GM21526 (cell line): Measurements from ENCODE around the gene TFAP2E.

Experiments
- ATAC-seq: cut with Tn5 transposase; IDR thresholded peaks from one replicate; pipeline ENCODE4 v1.9.1; 2021; ENCODE audit warnings: moderate library complexity; ENCODE audit not compliant: unreplicated experiment, low FRiP score

The TFAP2E gene

GRCh38 chr1:35573198-35574124, at the start of gene TFAP2E:
Gene TFAP2E, plus strand, starts transcription at chr1:35573314. Its CDS starts 264 bp downstream, at chr1:35573578.
- ATAC-seq: no peak

GRCh38 chr1:35524106-35524505, 49.0 kb upstream of the TFAP2E start:
- no peak for ATAC-seq

- no peak for ATAC-seq
Measured at GRCh38 chr1:35530168-35530567, 42.9 kb upstream of the TFAP2E start.

- no peak for ATAC-seq
Measured at GRCh38 chr1:35530946-35531345, 42.2 kb upstream of the TFAP2E start.

GRCh38 chr1:35531368-35531767, 41.7 kb upstream of the TFAP2E start:
- no peak for ATAC-seq

GRCh38 chr1:35532497-35533223, 40.5 kb upstream of the TFAP2E start:
- ATAC-seq: no peak

- no peak for ATAC-seq
Measured at GRCh38 chr1:35533586-35533985, 39.5 kb upstream of the TFAP2E start.

GRCh38 chr1:35535243-35535642, 37.9 kb upstream of the TFAP2E start:
- no peak for ATAC-seq

- no peak for ATAC-seq
Measured at GRCh38 chr1:35536556-35537162, 36.5 kb upstream of the TFAP2E start.

- ATAC-seq: no peak
Measured at GRCh38 chr1:35537806-35538205, 35.3 kb upstream of the TFAP2E start.

GRCh38 chr1:35539073-35539823, 33.9 kb upstream of the TFAP2E start:
- ATAC-seq: no peak

- no peak for ATAC-seq
Measured at GRCh38 chr1:35539824-35540261, 33.3 kb upstream of the TFAP2E start.

- no peak for ATAC-seq
Measured at GRCh38 chr1:35544976-35545375, 28.1 kb upstream of the TFAP2E start.

GRCh38 chr1:35546614-35547013, 26.5 kb upstream of the TFAP2E start:
- no peak for ATAC-seq

- no peak for ATAC-seq
Measured at GRCh38 chr1:35553851-35554250, 19.3 kb upstream of the TFAP2E start.

GRCh38 chr1:35554266-35555211, 18.6 kb upstream of the TFAP2E start:
- no peak for ATAC-seq

- no peak for ATAC-seq
Measured at GRCh38 chr1:35555212-35555584, 17.9 kb upstream of the TFAP2E start.

- ATAC-seq: no peak
Measured at GRCh38 chr1:35555601-35556477, 17.3 kb upstream of the TFAP2E start.
